Peyer's patch (tissue), 4 donors: ENCODE results near the gene PRRG1.

Source experiments
- CTCF ChIP-seq, 6 experiments: fragments of 450-650 bp in 4 of 6; fragments of 200-600 bp in 2 of 6; sonication (generic) in 1 of 6; IDR thresholded peaks; one replicate each; pipeline ENCODE4 v1.5.1; 2017 to 2019; ENCODE audit warnings: antibody characterized with exemption in 6 of 6, mild to moderate bottlenecking in 3 of 6, moderate library complexity in 1 of 6
- POLR2A ChIP-seq, 2 donors: fragments of 450-650 bp; IDR thresholded peaks; one replicate each; pipeline ENCODE4 v1.5.1; 2017; ENCODE audit warnings: antibody characterized with exemption in 2 of 2, mild to moderate bottlenecking in 2 of 2, moderate library complexity in 2 of 2

DNA sequence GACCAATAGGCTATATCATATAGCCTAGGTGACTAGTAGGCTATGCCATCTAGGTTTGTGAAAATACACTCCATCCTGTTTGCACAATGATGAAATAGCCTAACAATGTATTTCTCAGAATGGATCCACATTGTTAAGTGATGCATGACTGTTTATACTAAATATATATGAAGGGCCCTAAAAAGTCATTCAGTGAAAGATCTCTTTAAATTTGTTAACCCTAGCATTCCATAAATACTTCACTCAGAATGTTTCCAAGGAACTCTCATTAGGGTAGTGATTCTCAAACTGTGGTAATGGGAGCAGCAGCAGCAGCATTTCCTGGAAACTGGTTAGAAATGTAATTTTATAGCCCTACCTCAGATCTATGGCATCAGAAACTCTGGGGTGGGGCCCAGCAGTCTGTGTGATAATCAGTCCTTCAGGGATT lies 74.9 kb downstream of the PRRG1 start:
- TF ChIP-seq CTCF (IDR thresholded peaks at IDR 0.05), result no peak
- no peak for TF ChIP-seq POLR2A (IDR thresholded peaks at IDR 0.05)
